Inferior parietal cortex (tissue), 1 donor: Measurements from ENCODE around the gene NID2.

ENCODE experiments used
- DNase-seq: peaks from one replicate; pipeline ENCODE4 v3.0.0-alpha.2; 2016; ENCODE audit errors: extremely low spot score

The NID2 gene

GRCh38 chr14:52003324-52003723 lies 65.5 kb downstream of the NID2 start:
- peak; percentile 28 for DNase-seq

GRCh38 chr14:52002542-52002941 lies 66.3 kb downstream of the NID2 start:
- DNase-seq, result no peak

GRCh38 chr14:52000696-52001095 lies 68.2 kb downstream of the NID2 start:
- DNase-seq, result no peak

- DNase-seq, result no peak
Observed at GRCh38 chr14:52000019-52000582, 68.8 kb downstream of the NID2 start.

GRCh38 chr14:51999084-51999483 lies 69.8 kb downstream of the NID2 start:
- DNase-seq, result no peak

GRCh38 chr14:51998348-51998747 lies 70.5 kb downstream of the NID2 start:
- DNase-seq, result no peak

- peak; percentile 60 for DNase-seq
Observed at GRCh38 chr14:51996148-51996746, 72.6 kb downstream of the NID2 start.

GRCh38 chr14:51993285-51993920 lies 75.5 kb downstream of the NID2 start:
- no peak for DNase-seq

- no peak for DNase-seq
Observed at GRCh38 chr14:51990488-51990887, 78.4 kb downstream of the NID2 start.

GRCh38 chr14:51989293-51990234 lies 79.3 kb downstream of the NID2 start, which contains the start of gene RTRAF:
TSS of gene RTRAF (plus strand) at chr14:51989546. CDS start at chr14:51989640, 94 bp downstream.
- DNase-seq, result peak; percentile 92

- no peak for DNase-seq
Observed at GRCh38 chr14:51988221-51988620, 80.6 kb downstream of the NID2 start.

GRCh38 chr14:51981218-51981854 lies 87.5 kb downstream of the NID2 start:
- DNase-seq, result no peak

- DNase-seq, result peak; percentile 94
Observed at GRCh38 chr14:51979088-51979709, 89.7 kb downstream of the NID2 start.

GRCh38 chr14:51978681-51979085 lies 90.2 kb downstream of the NID2 start:
- no peak for DNase-seq

GRCh38 chr14:51977075-51977474 lies 91.8 kb downstream of the NID2 start:
- DNase-seq, result no peak

- no peak for DNase-seq
Observed at GRCh38 chr14:51972566-51972965, 96.3 kb downstream of the NID2 start.

- DNase-seq, result no peak
Observed at GRCh38 chr14:51969852-51970540, 98.9 kb downstream of the NID2 start.

- DNase-seq, result no peak
Observed at GRCh38 chr14:51967521-51967920, 101.3 kb downstream of the NID2 start.

GRCh38 chr14:51963286-51963685 lies 105.6 kb downstream of the NID2 start:
- DNase-seq, result peak; percentile 22

GRCh38 chr14:51962711-51963110 lies 106.1 kb downstream of the NID2 start:
- DNase-seq, result no peak

GRCh38 chr14:51960866-51961265 lies 108.0 kb downstream of the NID2 start:
- no peak for DNase-seq
